IMR-90 (cell line): ENCODE data around the gene PRR5L. TPM values are rescaled to one million over a fixed set of nuclear protein-coding genes. Genes with fewer than 3 reads are reported as not detected.

Experiments
- ATAC-seq: fragments of 200-7000 bp; cut with Tn5 transposase; 2 replicates; pipeline ENCODE4 v1.9.1; 2020; ENCODE audit warnings: low read depth, mild to moderate bottlenecking, moderate library complexity
- BruUV-seq: library from RNA; stranded (reverse); fragments of 400-500 nt; replicated peaks from 2 replicates; lab custom pipeline; 2021; lab: Mats Ljungman, UMichigan
- CTCF ChIA-PET: fragments of 300-600 bp; formaldehyde crosslinking; extraction: SDS; loops from one replicate; lab custom pipeline; 2021; ENCODE audit warnings: antibody characterized with exemption; lab: Yijun Ruan, JAX
- POLR2A ChIA-PET: fragments of 300-600 bp; sonication (Branson Sonifier 250); formaldehyde crosslinking; loops from one replicate; lab custom pipeline; 2022; ENCODE audit warnings: antibody characterized with exemption; ENCODE audit not compliant: unreplicated experiment; lab: Charles Lee
- DNase-seq: peaks from one replicate; pipeline ENCODE4 v3.0.0; 2013
- H2AFZ ChIP-seq: replicated peaks from 2 replicates; pipeline ENCODE3; 2013; ENCODE audit warnings: low read length, mild to moderate bottlenecking; ENCODE audit not compliant: poor library complexity
- H2AK5ac ChIP-seq: 2 replicates; pipeline ENCODE4 v1.6.1; 2013; ENCODE audit warnings: low read depth, low read length, inconsistent platforms
- H2AK9ac ChIP-seq: replicated peaks from 2 replicates; pipeline ENCODE3; 2013; ENCODE audit warnings: mild to moderate bottlenecking, low read depth, low read length, moderate library complexity; ENCODE audit not compliant: poor library complexity
- H2BK120ac ChIP-seq: 2 replicates; pipeline ENCODE4 v1.6.1; 2013; ENCODE audit warnings: low read depth, low read length, inconsistent platforms
- H2BK15ac ChIP-seq: 3 replicates; pipeline ENCODE4 v1.6.1; 2013; ENCODE audit warnings: low read depth, low read length, inconsistent platforms
- H2BK20ac ChIP-seq: 2 replicates; pipeline ENCODE4 v1.6.1; 2013; ENCODE audit warnings: low read depth, mild to moderate bottlenecking, inconsistent platforms, low read length, moderate library complexity
- H2BK5ac ChIP-seq: 2 replicates; pipeline ENCODE4 v1.6.1; 2013; ENCODE audit warnings: mild to moderate bottlenecking, low read depth, low read length, inconsistent platforms; ENCODE audit not compliant: poor library complexity, severe bottlenecking
- H3K14ac ChIP-seq: replicated peaks from 2 replicates; pipeline ENCODE4 v1.6.1; 2013; ENCODE audit warnings: low read depth, low read length, inconsistent platforms
- H3K18ac ChIP-seq: 2 replicates; pipeline ENCODE4 v1.6.1; 2013; ENCODE audit warnings: low read depth, low read length, control low read depth
- H3K23ac ChIP-seq: 2 replicates; pipeline ENCODE4 v1.6.1; 2013; ENCODE audit warnings: low read depth, low read length, inconsistent platforms
- H3K27ac ChIP-seq: 2 replicates; pipeline ENCODE4 v1.5.1; 2013; ENCODE audit warnings: mild to moderate bottlenecking, control low read depth, low read length; ENCODE audit not compliant: insufficient read depth
- H3K27me3 ChIP-seq: 2 replicates; pipeline ENCODE4 v1.6.1; 2013; ENCODE audit warnings: low read length; ENCODE audit not compliant: control insufficient read depth, insufficient read depth
- H3K36me3 ChIP-seq: 2 replicates; pipeline ENCODE4 v1.6.1; 2013; ENCODE audit warnings: low read length, mixed read lengths; ENCODE audit not compliant: control insufficient read depth, insufficient read depth
- H3K4ac ChIP-seq: 2 replicates; pipeline ENCODE4 v1.6.1; 2013; ENCODE audit warnings: low read depth, low read length, inconsistent platforms
- H3K4me1 ChIP-seq: 2 replicates; pipeline ENCODE4 v1.6.1; 2013; ENCODE audit warnings: low read length, mixed read lengths; ENCODE audit not compliant: control insufficient read depth, insufficient read depth
- H3K4me2 ChIP-seq: 2 replicates; pipeline ENCODE4 v1.6.1; 2013; ENCODE audit warnings: low read depth, mild to moderate bottlenecking, control low read depth, low read length, moderate library complexity
- H3K4me3 ChIP-seq: 2 replicates; pipeline ENCODE4 v1.5.1; 2013; ENCODE audit warnings: low read depth, mild to moderate bottlenecking, control low read depth, low read length, moderate library complexity; ENCODE audit not compliant: insufficient read depth
- H3K56ac ChIP-seq: 2 replicates; pipeline ENCODE4 v1.6.1; 2013; ENCODE audit warnings: low read length, inconsistent platforms; ENCODE audit not compliant: insufficient read depth; ENCODE audit errors: extremely low read depth
- H3K79me1 ChIP-seq, 2 experiments: 2 replicates each; pipeline ENCODE4 v1.6.1; 2013; ENCODE audit warnings: low read length in 2 of 2, inconsistent platforms in 1 of 2, low read depth in 1 of 2
- H3K9ac ChIP-seq: 2 replicates; pipeline ENCODE4 v1.6.1; 2013; ENCODE audit warnings: low read depth, low read length, control low read depth
- H3K9me1 ChIP-seq: 2 replicates; pipeline ENCODE4 v1.6.1; 2013; ENCODE audit warnings: low read length, inconsistent platforms; ENCODE audit not compliant: insufficient read depth
- H3K9me3 ChIP-seq: 2 replicates; pipeline ENCODE4 v1.6.1; 2013; ENCODE audit warnings: low read length; ENCODE audit not compliant: control insufficient read depth, insufficient read depth
- H4K20me1 ChIP-seq: 2 replicates; pipeline ENCODE4 v1.6.1; 2013; ENCODE audit warnings: low read length, inconsistent platforms; ENCODE audit not compliant: insufficient read depth
- H4K5ac ChIP-seq: 2 replicates; pipeline ENCODE4 v1.6.1; 2013; ENCODE audit warnings: mild to moderate bottlenecking, low read depth, low read length, control low read depth
- H4K8ac ChIP-seq, 2 experiments: 2 replicates each; pipeline ENCODE4 v1.6.1; 2013; ENCODE audit warnings: low read depth in 2 of 2, low read length in 2 of 2, control low read depth in 1 of 2, inconsistent platforms in 1 of 2
- H4K91ac ChIP-seq: 2 replicates; pipeline ENCODE4 v1.6.1; 2013; ENCODE audit warnings: low read depth, low read length, inconsistent platforms; ENCODE audit not compliant: insufficient read depth
- FOS ChIP-seq: fragments of 150-350 bp; IDR thresholded peaks from 2 replicates; pipeline ENCODE4 v1.6.1; 2016; ENCODE audit warnings: low read depth, low read length
- MAFK ChIP-seq: IDR thresholded peaks from 2 replicates; pipeline ENCODE4 v1.6.1; 2012; ENCODE audit warnings: low read depth, low read length, improper control_type of control experiment
- MAZ ChIP-seq: IDR thresholded peaks from 2 replicates; pipeline ENCODE4 v1.6.1; 2012; ENCODE audit warnings: low read depth, mild to moderate bottlenecking, low read length, improper control_type of control experiment, moderate library complexity, borderline replicate concordance
- NFE2L2 ChIP-seq: fragments of 150-350 bp; IDR thresholded peaks from 2 replicates; pipeline ENCODE4 v1.6.1; 2016; ENCODE audit warnings: low read depth, mild to moderate bottlenecking, low read length
- RCOR1 ChIP-seq: IDR thresholded peaks from 2 replicates; pipeline ENCODE4 v1.6.1; 2012; ENCODE audit warnings: mild to moderate bottlenecking, low read length, improper control_type of control experiment; ENCODE audit not compliant: insufficient replicate concordance
- WGBS, 2 experiments: methylation state at CpG; one replicate each; pipeline versions ENCODE4 v1.1.5 to v1.1.7; 2013; ENCODE audit warnings: missing lambda C conversion rate in 2 of 2; ENCODE audit not compliant: insufficient read length in 1 of 2; ENCODE audit errors: extremely low coverage in 2 of 2; 5-methylcytosine and 5-hydroxymethylcytosine counted together
- dilution Hi-C: fragments of 300-500 bp; cut with HindIII; formaldehyde crosslinking; loops from one replicate; pipeline ENCODE4 v1.14.3; 2018; ENCODE audit warnings: low sequenced_read_pairs; ENCODE audit not compliant: unreplicated experiment
- in situ Hi-C: fragments of 300-500 bp; cut with MboI; formaldehyde crosslinking; loops from 3 replicates; pipeline ENCODE4 v1.14.3; 2019; ENCODE audit warnings: low sequenced_read_pairs, inconsistent platforms, mixed read lengths
- intact Hi-C: fragments of 100-400 bp; cut with micrococcal nuclease; formaldehyde crosslinking; loops from 2 replicates; pipeline ENCODE4 v1.10.0; 2022
- polyA plus RNA-seq, 3 experiments: library from polyadenylated mRNA; depleted of rRNA; stranded (reverse); fragments of >200 nt; gene quantifications; 2 replicates each; pipeline ENCODE4 v1.2.3, GENCODE V29; 2012; ENCODE audit warnings: low replicate concordance in 1 of 3
- total RNA-seq: library from RNA; depleted of rRNA; stranded (reverse); fragments of >200 nt; gene quantifications from 2 replicates; pipeline ENCODE4 v1.2.3, GENCODE V29; 2012
- TF ChIP-seq, protein P1 (sequence below): fragments of 150-350 bp; IDR thresholded peaks from 2 replicates; pipeline ENCODE4 v1.6.1; 2016; ENCODE audit warnings: low read depth, mild to moderate bottlenecking, low read length, moderate library complexity, borderline replicate concordance

PRR5L gene
- total and polyA plus RNA-seq, 2 of the 4 experiments (the other 2 are of a cell fraction) = 2.9 to 3.6 TPM

DNA sequence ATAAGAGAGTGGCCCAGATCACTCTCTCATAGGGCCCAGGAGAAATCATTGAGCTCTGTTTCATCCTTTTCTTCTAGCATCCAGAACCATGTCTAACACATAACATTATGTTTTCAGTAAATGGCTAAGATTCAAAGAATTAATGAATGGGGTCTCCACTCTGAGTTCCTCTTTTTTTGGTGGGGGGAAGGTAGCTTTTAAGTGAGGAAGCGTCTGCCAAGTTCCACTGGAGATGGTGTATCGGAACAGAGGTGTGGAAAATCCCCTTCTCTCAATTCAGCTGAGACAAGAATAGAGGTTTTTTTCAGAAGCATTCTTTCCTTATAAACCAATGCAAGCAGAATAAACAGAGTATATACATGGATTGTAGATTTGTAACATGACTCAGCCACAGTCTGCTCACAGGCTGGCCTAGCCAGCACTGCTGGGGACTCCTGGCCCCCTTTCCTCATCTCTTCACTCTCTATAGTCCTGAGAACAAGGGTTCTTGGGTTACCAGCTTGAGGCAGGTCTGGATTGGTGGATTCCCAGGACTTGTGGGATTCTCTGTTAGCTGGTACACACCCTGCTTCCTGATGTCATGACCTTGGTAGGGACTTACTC is 116.8 kb downstream of the PRR5L start:
- dilution Hi-C loops (no loop called here), intact Hi-C loops (no loop called here), in situ Hi-C loops (no loop called here)
- Histone ChIP-seq H3K27ac (peak overlapping the region; percentile 72), H3K18ac (peak overlapping the region; percentile 94), H4K20me1 (no peaks in the 10 kb centered on the region; the same call in 1 of the 2 replicates), H3K4ac (peak overlapping the region; percentile 92), H2BK120ac (peak overlapping the region; percentile 94), H2BK5ac (peak overlapping the region; percentile 92), H2AK5ac (peak overlapping the region; percentile 77), H2AFZ (peak overlapping the region; percentile 73), H3K23ac (peak overlapping the region; percentile 81), H3K36me3 (no peaks in the 10 kb centered on the region), H3K14ac (peak overlapping the region; percentile 86), H4K91ac (peak overlapping the region; percentile 86), H3K9me1 (peaks cover 14% of the 10 kb centered on the region; the same call in 1 of the 2 replicates), H3K79me1 (peaks cover 0 to 18% of the 10 kb centered on the region in 2 experiments; a peak in 1 of 4 replicates), H3K4me2 (peak overlapping the region; percentile 73), H3K4me1 (peaks cover 22% of the 10 kb centered on the region), H4K5ac (peak overlapping the region; percentile 92), H3K56ac (peak overlapping the region; percentile 65), H2BK15ac (peak overlapping the region; percentile 78; the same call in 1 of the 3 replicates), H2AK9ac (no peak overlapping the region), H3K9me3 (no peaks in the 10 kb centered on the region), H2BK20ac (peak overlapping the region; percentile 96), H4K8ac (peak overlapping the region in 1 of 2 experiments; percentile 62; a peak in 2 of 4 replicates), H3K9ac (no peak overlapping the region), H3K4me3 (no peak overlapping the region), H3K27me3 (no peaks in the 10 kb centered on the region)
- DNase-seq (peak; percentile 87), ATAC-seq (peak; percentile 99)
- WGBS, 2 experiments = no CpG with 5 or more reads among the region's 2 CpGs
- POLR2A ChIA-PET = no interaction called here
- CTCF ChIA-PET = interaction anchor here (1.0 to 1.8 kb wide), 3 partner anchors 14 to 66 kb away, joined by 3 to 5 read pairs (median 3); no protein-coding TSS in a partner anchor
- BruUV-seq = no TSS peak
- TF ChIP-seq RCOR1 (no peak), MAZ (peak; percentile 65; the same call in 1 of the 2 replicates), NFE2L2 (peak; percentile 48; the same call in 1 of the 2 replicates), MAFK (0 out of 2 replicates have a peak, but pooled peaks have one; percentile 2), FOS (peak; percentile 78)
- TF ChIP-seq, protein P1, sequence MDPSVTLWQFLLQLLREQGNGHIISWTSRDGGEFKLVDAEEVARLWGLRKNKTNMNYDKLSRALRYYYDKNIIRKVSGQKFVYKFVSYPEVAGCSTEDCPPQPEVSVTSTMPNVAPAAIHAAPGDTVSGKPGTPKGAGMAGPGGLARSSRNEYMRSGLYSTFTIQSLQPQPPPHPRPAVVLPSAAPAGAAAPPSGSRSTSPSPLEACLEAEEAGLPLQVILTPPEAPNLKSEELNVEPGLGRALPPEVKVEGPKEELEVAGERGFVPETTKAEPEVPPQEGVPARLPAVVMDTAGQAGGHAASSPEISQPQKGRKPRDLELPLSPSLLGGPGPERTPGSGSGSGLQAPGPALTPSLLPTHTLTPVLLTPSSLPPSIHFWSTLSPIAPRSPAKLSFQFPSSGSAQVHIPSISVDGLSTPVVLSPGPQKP = no peak
